ENCODE results near the gene UNC119B. TPM values are rescaled to one million over a fixed set of nuclear protein-coding genes. Genes with fewer than 3 reads are reported as not detected.

The UNC119B gene
- total and polyA plus RNA-seq, 5 experiments from 2014 or later: 9.6 to 24.2 (median 11.5) TPM

GRCh38 chr12:120766566-120766965 lies 56.3 kb downstream of the UNC119B start:
- ATAC-seq (no peak), DNase-seq (no peak)
- Mint-ChIP-seq H3K36me3 (peaks cover 0 to 87% (median 11%) of the 10 kb centered on the region in 3 donors), H3K4me1 (peaks cover 0 to 11% (median 4%) of the 10 kb centered on the region in 4 donors), H3K4me3 (no peak overlapping the region), H3K27ac (peak overlapping the region in 1 of 10 donors; percentile 33), H3K27me3 (no peaks in the 10 kb centered on the region), H3K9me3 (no peaks in the 10 kb centered on the region)
- POLR2A ChIA-PET: no interaction called here

- H3K27me3 Mint-ChIP-seq: no peaks in the 10 kb centered on the region
- POLR2A ChIA-PET: no interaction called here
- no peaks in the 10 kb centered on the region for H3K9me3 Mint-ChIP-seq
- peaks cover 0 to 12% (median 4%) of the 10 kb centered on the region in 4 donors for H3K4me1 Mint-ChIP-seq
- ATAC-seq (no peak), DNase-seq (no peak)
- peaks cover 0 to 87% (median 11%) of the 10 kb centered on the region in 3 donors for H3K36me3 Mint-ChIP-seq
- peak overlapping the region in 3 of 10 donors; percentile 18 to 59 (median 56) for H3K27ac Mint-ChIP-seq
- no peak overlapping the region for H3K4me3 Mint-ChIP-seq
Observed at GRCh38 chr12:120767071-120768024, 57.1 kb downstream of the UNC119B start.

- Mint-ChIP-seq H3K9me3 (no peaks in the 10 kb centered on the region), H3K27me3 (no peaks in the 10 kb centered on the region), H3K27ac (peak overlapping the region in 7 of 10 donors; percentile 7 to 82 (median 69)), H3K36me3 (peaks cover 0 to 76% (median 11%) of the 10 kb centered on the region in 3 donors), H3K4me3 (no peak overlapping the region), H3K4me1 (peaks cover 11 to 19% (median 17%) of the 10 kb centered on the region in 4 donors)
- DNase-seq: no peak
- no peak for ATAC-seq
- POLR2A ChIA-PET: no interaction called here
Observed at GRCh38 chr12:120771097-120771496, 60.8 kb downstream of the UNC119B start.

Other genes with a start within 250 kb of the UNC119B start
- gene SRSF9, start 240.7 kb upstream of the UNC119B start, total RNA-seq: 100 to 1,000 TPM; 157 to 164 TPM
- 100 to 1,000 TPM; 181 to 198 (median 191) TPM for gene SRSF9, start 240.7 kb upstream of the UNC119B start, polyA plus RNA-seq
- gene DYNLL1, start 214.3 kb upstream of the UNC119B start, total RNA-seq: 10 to 100 TPM; 57.0 to 57.8 TPM
- 100 to 1,000 TPM; 156 to 192 (median 179) TPM for gene DYNLL1, start 214.3 kb upstream of the UNC119B start, polyA plus RNA-seq
- 10 to 100 TPM; 24.5 to 25.2 TPM for gene COQ5, start 181.3 kb upstream of the UNC119B start, total RNA-seq
- gene COQ5, start 181.3 kb upstream of the UNC119B start, polyA plus RNA-seq: 10 to 100 TPM; 32.8 to 49.1 (median 39.1) TPM
- gene RNF10, start 176.1 kb upstream of the UNC119B start, total RNA-seq: 100 to 1,000 TPM; 246 to 247 TPM
- gene RNF10, start 176.1 kb upstream of the UNC119B start, polyA plus RNA-seq: 100 to 1,000 TPM in 1 of 3 donors, 10 to 100 TPM in 2; 84.3 to 119 (median 86.1) TPM
- 10 to 100 TPM; 68.7 to 75.7 TPM for gene POP5, start 129.1 kb upstream of the UNC119B start, total RNA-seq
- gene POP5, start 129.1 kb upstream of the UNC119B start, polyA plus RNA-seq: 100 to 1,000 TPM; 121 to 126 (median 124) TPM
- gene CABP1, start 69.8 kb upstream of the UNC119B start, total RNA-seq: under 1 TPM in 1 of 2 experiments, not detected in 1; 0.34 TPM
- not detected for gene CABP1, start 69.8 kb upstream of the UNC119B start, polyA plus RNA-seq
- 10 to 100 TPM; 40.7 to 44.6 TPM for gene MLEC, start 23.3 kb upstream of the UNC119B start, total RNA-seq
- 10 to 100 TPM; 32.7 to 41.2 (median 36.0) TPM for gene MLEC, start 23.3 kb upstream of the UNC119B start, polyA plus RNA-seq
- 10 to 100 TPM; 14.7 to 15.6 TPM for gene ACADS, start 15.4 kb downstream of the UNC119B start, total RNA-seq
- gene ACADS, start 15.4 kb downstream of the UNC119B start, polyA plus RNA-seq: 10 to 100 TPM; 17.7 to 25.7 (median 22.7) TPM
- gene SPPL3, start 193.9 kb downstream of the UNC119B start, total RNA-seq: 10 to 100 TPM; 54.0 to 56.2 TPM
- gene SPPL3, start 193.9 kb downstream of the UNC119B start, polyA plus RNA-seq: 10 to 100 TPM; 23.3 to 37.3 (median 23.9) TPM